ENCODE measurements around the gene TMEM202.
"Not testable (repeated sequence)": the region's sequence is repeated elsewhere in the genome, so short reads cannot be mapped to it uniquely, and the experiment has no call there.

Gene TMEM202

DNA sequence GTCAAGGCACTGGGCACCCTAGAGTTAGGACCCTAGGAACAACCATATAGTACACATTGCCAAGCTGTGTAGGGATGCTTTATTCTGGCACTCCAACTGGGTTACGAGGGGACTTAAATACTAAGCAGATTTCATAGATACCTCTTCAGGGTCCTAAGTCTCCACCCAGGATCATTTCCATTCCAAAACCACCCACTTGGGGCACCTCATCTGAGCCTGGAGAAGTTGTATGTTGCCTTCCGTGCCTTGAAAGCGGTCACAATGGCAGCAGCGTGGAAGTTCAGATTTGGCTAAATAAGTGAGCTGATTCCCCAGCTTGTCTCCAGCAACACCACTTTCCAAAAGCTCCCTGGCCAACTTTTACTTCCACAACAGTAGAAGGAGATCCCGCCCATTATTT, 4.6 kb downstream of the TMEM202 start:
- DNase-seq, result no peak

DNA sequence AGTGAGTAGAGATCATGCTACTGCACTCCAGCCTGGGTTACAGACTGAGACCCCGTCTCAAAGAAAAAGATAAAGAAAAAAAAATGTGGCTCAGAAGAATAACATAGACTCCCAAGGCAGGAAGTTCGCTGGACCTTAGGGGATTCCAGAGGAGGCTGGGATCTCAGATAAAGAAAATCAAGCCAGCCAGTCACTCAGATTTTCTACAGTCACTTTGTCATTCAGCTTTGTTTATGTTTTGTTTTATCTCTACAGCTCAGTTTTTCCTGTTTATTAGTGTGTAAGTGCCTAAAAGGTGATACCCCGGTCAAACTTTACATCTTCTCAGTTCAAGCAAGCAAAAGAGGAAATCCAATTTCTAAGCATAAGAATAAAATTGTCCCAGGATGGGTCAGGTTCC, 6.3 kb downstream of the TMEM202 start:
- DNase-seq, result no peak

DNA sequence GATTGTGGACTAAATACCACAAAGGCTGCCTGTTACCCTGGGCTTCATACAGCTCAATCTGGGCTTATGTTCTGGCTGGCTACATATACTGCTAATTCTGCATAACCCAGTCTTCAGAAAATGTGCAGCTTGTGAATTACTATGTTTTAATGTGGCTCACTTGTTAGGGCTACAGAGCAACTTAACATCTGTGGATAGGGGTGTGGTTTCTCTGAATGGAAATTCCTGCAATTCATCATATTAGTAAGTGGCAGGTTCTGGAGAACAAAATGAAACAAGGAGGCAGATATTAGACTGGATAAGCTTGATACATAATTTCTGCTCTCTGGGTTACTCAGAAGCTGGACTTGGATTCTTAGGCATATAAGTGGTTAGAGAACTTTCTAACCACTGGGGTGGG, 6.7 kb downstream of the TMEM202 start:
- no peak for DNase-seq

- DNase-seq, result no peak
Observed at GRCh38 chr15:72406936-72407335, 8.8 kb downstream of the TMEM202 start.

- no peak for DNase-seq
Observed at GRCh38 chr15:72411111-72411510, 13.0 kb downstream of the TMEM202 start.

DNA sequence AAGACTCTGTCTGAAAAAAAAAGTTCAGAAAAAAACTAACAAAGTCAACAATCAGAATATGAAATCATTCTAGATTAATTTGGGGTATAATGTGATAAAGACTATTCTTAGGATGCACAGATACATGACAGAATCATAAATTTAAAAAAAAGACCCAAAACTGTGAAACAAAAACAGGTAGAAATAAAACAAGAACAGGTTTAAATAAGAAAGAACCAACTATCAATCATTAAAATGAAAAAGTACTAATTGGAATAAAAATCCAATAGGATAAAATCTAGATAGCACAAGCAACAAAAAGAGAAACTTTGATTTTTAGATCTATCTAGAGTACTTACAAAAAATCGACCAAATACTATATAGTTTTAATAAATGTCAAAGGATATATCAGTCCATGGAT, 13.4 kb downstream of the TMEM202 start:
- DNase-seq, result no peak

GRCh38 chr15:72413337-72413736, 15.2 kb downstream of the TMEM202 start:
- not testable (repeated sequence) for DNase-seq

DNA sequence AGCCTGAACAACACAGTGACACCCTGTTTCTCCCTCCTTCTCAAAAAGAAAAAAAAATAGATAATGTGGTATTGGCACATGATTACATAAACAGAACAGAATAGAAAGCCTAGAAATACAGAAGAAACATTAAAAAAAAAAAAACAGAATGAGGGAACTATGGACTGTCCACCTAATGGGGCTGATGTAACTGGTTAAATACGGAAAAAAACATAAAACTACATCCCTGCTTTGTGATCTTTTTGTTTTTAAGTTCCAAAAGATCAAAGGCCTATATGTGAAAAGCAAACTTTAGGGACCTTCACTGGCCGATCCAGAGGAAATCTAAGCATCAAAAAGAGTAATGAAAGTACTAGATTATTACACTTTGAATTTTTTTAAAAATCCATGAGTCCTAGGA, 17.2 kb downstream of the TMEM202 start:
- DNase-seq, result no peak

DNA sequence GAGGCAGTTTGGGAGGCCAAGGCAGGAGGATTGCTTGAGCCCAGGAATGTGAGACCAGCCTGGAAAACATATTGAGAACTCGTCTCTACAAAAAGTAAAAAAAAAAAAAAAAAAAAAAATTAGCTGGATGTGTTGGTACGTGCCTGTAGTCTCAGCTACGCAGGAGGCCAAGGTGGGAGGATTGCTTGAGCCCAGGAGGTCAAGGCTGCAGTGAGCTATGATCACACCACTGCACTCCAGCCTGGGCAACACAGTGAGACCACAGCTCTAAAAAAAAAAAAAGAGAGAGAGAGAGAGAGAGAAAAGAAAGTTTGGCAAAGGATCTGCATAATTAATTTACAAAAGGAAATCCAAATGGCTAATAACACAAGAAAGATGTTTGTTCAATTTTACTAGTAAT, 21.7 kb downstream of the TMEM202 start:
- DNase-seq, result not testable (repeated sequence)

DNA sequence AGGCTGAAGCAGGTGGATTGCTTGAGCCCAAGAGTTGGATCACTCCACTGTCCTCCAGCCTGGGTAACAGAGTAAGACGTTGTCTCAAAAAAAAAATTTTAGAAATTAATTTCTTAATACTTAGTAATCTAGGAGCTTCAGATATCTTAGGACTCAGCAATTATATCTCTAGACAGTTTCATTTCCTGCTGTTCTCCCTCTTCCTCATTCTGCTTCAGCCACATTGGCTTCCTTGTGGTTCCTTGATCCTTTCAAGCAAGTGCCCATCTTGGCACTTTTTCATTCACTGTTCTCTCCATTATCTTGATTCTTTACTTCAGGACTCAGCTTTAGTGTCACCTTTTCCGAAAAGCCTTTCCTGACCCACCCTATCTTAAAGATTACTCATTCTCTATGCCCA, 22.5 kb downstream of the TMEM202 start:
- DNase-seq, result no peak

DNA sequence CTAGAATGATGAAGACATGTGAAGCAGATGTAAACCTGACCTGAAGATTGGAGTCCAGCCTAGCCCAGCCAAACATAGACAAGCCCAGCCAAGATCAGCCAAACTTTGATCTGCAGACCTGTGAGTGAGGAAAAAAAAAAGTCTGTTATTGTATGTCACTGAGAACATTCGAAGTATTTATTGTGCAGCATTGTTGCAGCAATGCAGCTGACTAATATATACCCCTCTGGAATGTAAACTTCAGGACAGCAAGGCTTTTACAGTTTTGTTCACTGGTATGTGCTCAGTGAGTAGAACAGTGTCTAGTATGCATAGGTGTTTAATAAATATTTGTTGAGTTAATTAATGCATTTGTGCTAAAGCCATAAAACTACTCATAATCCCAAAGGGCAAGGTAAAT, 23.4 kb downstream of the TMEM202 start:
- no peak for DNase-seq

DNA sequence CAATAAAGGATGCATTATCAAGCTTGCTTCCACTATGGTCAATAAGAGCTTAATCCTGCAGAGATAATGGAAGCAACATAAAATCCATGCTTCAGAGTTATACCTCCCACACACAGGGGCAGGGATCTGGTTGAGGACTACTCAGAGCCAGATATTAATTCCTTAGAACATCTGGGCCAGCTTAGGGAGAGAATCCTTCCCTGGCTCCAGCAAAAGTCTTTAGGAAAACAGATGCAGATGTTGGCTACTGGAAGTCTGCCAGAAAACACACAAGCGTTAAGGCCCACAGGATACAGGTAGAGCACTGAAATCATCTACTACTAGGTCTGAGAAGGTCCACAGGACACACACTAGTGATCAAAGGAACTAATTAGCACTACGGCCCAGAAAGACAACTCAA, 25.2 kb downstream of the TMEM202 start:
- DNase-seq, result no peak

- no peak for DNase-seq
Observed at GRCh38 chr15:72426753-72427152, 28.6 kb downstream of the TMEM202 start.

DNA sequence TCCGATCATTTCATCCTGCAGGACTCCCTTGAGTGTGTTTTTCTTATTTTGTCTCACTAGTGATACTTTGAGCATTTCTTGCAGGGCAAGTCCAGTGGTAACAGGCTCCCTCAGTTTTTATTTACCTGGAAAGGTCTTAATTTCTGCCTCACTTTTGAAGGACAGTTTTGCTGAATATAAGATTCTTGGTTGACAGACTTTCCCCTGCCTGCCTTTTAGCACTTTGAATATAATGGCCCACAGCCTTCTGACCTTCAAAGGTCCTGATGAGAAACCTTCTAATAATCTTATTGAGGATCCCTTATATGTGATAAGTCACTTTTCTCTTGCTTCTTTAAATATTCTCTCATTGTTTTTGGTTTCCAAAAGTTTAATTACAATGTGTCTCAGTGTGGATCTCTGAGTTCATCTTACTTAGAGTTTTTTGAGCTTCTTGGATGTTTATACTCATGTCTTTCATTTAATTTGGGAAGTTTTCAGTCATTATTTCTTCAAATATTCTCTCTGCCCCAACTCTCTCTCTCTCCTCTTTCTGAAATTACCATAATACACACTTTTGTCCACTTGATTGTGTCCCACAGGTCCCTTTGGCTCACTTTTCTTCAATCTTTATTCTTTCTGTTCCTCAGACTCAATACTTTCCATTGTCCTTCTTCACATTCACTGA, 39.7 kb downstream of the TMEM202 start:
- no peak for DNase-seq

DNA sequence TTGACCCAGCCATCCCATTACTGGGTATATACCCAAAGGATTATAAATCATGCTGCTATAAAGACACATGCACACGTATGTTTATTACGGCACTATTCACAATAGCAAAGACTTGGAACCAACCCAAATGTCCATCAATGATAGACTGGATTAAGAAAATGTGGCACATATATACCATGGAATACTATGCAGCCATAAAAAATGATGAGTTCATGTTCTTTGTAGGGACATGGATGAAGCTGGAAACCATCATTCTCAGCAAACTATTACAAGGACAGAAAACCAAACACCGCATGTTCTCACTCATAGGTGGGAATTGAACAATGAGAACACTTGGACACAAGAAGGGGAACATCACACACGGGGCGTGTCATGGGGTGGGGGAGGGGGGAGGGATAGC, 44.7 kb downstream of the TMEM202 start:
- not testable (repeated sequence) for DNase-seq

- no peak for DNase-seq
Observed at GRCh38 chr15:72445426-72445825, 47.3 kb downstream of the TMEM202 start.

GRCh38 chr15:72450805-72451204, 52.7 kb downstream of the TMEM202 start:
- DNase-seq, result no peak

DNA sequence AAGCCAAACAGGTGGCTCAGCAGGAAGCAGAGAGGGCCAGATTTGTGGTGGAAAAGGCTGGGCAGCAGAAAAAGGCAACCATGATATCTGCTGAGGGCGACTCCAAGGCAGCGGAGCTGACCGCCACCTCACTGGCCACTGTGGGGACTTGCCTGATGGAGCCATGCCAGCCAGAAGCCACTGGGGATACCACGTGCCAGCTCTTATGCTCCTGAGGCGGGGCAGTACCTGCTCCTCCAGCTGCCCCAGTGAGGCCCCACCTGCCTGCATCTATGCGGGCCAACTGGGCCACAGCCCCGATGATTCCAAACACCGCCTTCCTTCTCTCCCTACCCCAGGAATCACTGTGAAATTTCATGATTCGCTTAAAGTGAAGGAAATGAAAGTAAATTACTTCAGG, 53.1 kb downstream of the TMEM202 start:
- no peak for DNase-seq

- no peak for DNase-seq
Observed at GRCh38 chr15:72456684-72457083, 58.6 kb downstream of the TMEM202 start.
